Midbrain (tissue), 1 donor: ENCODE measurements around the gene STK38L.

Source experiments
- DNase-seq: peaks from one replicate; lab custom pipeline; 2025; lab: John Stamatoyannopoulos, UW

Gene STK38L

GRCh38 chr12:27243804-27244688 is at the start of gene STK38L:
STK38L (plus strand) TSS chr12:27244286; CDS start chr12:27297721, 53,435 bp downstream.
- DNase-seq = peak; percentile 84

GRCh38 chr12:27194644-27195043 is 49.4 kb upstream of the STK38L start:
- DNase-seq = no peak

GRCh38 chr12:27198036-27198435 is 46.0 kb upstream of the STK38L start:
- no peak for DNase-seq

- DNase-seq = no peak
These were observed 44.3 kb upstream of the STK38L start for GRCh38 chr12:27199638-27200300.

- DNase-seq = no peak
These were observed 42.9 kb upstream of the STK38L start for GRCh38 chr12:27201169-27201568.

GRCh38 chr12:27206801-27207502 is 37.1 kb upstream of the STK38L start:
- no peak for DNase-seq

GRCh38 chr12:27207615-27208413 is 36.3 kb upstream of the STK38L start:
- DNase-seq = no peak

- DNase-seq = no peak
These were observed 35.7 kb upstream of the STK38L start for GRCh38 chr12:27208414-27208750.

- no peak for DNase-seq
These were observed 34.7 kb upstream of the STK38L start for GRCh38 chr12:27209257-27209910.

GRCh38 chr12:27210187-27210586 is 33.9 kb upstream of the STK38L start:
- no peak for DNase-seq

GRCh38 chr12:27212861-27213260 is 31.2 kb upstream of the STK38L start:
- no peak for DNase-seq

GRCh38 chr12:27213304-27213703 is 30.8 kb upstream of the STK38L start:
- DNase-seq = no peak

- DNase-seq = no peak
These were observed 30.0 kb upstream of the STK38L start for GRCh38 chr12:27213830-27214787.

GRCh38 chr12:27217590-27217989 is 26.5 kb upstream of the STK38L start:
- no peak for DNase-seq

GRCh38 chr12:27219693-27220054 is 24.4 kb upstream of the STK38L start:
- no peak for DNase-seq

GRCh38 chr12:27220055-27220987 is 23.8 kb upstream of the STK38L start:
- DNase-seq = no peak

- DNase-seq = no peak
These were observed 23.1 kb upstream of the STK38L start for GRCh38 chr12:27220988-27221345.

GRCh38 chr12:27221625-27222387 is 22.3 kb upstream of the STK38L start:
- no peak for DNase-seq
